ENCODE results near the gene PRRX2. TPM values are rescaled to one million over a fixed set of nuclear protein-coding genes. Genes with fewer than 3 reads are reported as not detected.

PRRX2 gene
- total and polyA plus RNA-seq, 3 donors from 2014 or later: 14.6 to 19.1 (median 15.3) TPM

GRCh38 chr9:129704807-129705206, 39.4 kb downstream of the PRRX2 start:
- no peak for TF ChIP-seq POLR2A (IDR thresholded peaks at IDR 0.05)
- TF ChIP-seq, protein P1, sequence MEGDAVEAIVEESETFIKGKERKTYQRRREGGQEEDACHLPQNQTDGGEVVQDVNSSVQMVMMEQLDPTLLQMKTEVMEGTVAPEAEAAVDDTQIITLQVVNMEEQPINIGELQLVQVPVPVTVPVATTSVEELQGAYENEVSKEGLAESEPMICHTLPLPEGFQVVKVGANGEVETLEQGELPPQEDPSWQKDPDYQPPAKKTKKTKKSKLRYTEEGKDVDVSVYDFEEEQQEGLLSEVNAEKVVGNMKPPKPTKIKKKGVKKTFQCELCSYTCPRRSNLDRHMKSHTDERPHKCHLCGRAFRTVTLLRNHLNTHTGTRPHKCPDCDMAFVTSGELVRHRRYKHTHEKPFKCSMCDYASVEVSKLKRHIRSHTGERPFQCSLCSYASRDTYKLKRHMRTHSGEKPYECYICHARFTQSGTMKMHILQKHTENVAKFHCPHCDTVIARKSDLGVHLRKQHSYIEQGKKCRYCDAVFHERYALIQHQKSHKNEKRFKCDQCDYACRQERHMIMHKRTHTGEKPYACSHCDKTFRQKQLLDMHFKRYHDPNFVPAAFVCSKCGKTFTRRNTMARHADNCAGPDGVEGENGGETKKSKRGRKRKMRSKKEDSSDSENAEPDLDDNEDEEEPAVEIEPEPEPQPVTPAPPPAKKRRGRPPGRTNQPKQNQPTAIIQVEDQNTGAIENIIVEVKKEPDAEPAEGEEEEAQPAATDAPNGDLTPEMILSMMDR (IDR thresholded peaks at IDR 0.05): no peak
- DNase-seq: no peak
- 76 to 88% methylated on average over 4 to 8 of the region's 8 CpGs for WGBS, 2 donors
- intact Hi-C loops (cut with DNase I; ENCODE audit: low total_unique reads): no loop called here
- no peaks in the 10 kb centered on the region for H3K36me3 ChIP-seq (ENCODE audit: low read depth, missing control alignments)
- no peaks in the 10 kb centered on the region for H3K27me3 ChIP-seq
- no peak overlapping the region for H3K27ac ChIP-seq
- H3K4me1 ChIP-seq: peaks cover 4% of the 10 kb centered on the region
- H3K9me3 ChIP-seq: no peaks in the 10 kb centered on the region
- no peak overlapping the region for H3K4me3 ChIP-seq

DNA sequence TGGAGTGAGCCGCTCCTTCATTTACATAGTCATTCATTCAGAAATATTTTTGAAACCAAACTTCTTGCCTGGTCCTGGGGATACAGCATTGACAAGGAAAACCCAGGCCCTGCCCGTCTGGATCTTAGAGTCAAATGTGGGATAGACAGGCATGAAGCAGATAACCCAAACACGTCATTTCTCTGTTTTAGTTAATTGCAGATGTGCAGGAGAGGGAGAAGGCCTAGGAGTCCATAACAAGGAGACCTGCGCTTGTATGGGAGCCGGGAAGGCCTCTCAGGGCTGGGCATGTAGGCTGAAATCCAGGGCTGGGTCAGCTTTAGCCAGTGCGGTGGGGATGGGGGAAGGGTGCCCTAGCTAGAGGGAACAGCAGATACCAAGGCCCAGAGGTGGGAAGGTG, 43.3 kb downstream of the PRRX2 start:
- Histone ChIP-seq H3K36me3 (ENCODE audit: low read depth, missing control alignments) (no peaks in the 10 kb centered on the region), H3K27ac (no peak overlapping the region), H3K4me3 (no peak overlapping the region), H3K9me3 (no peaks in the 10 kb centered on the region), H3K27me3 (no peaks in the 10 kb centered on the region), H3K4me1 (peaks cover 10% of the 10 kb centered on the region)
- TF ChIP-seq, protein P1 (IDR thresholded peaks at IDR 0.05): no peak
- no peak for TF ChIP-seq POLR2A (IDR thresholded peaks at IDR 0.05)
- DNase-seq: no peak
- WGBS, 2 donors: 81 to 89% methylated on average over 3 to 6 of the region's 6 CpGs
- intact Hi-C loops (cut with DNase I; ENCODE audit: low total_unique reads): no loop called here

GRCh38 chr9:129709438-129710168, 44.2 kb downstream of the PRRX2 start:
- no peaks in the 10 kb centered on the region for H3K36me3 ChIP-seq (ENCODE audit: low read depth, missing control alignments)
- intact Hi-C loops (cut with DNase I; ENCODE audit: low total_unique reads): no loop called here
- no peak overlapping the region for H3K27ac ChIP-seq
- DNase-seq: no peak
- H3K4me3 ChIP-seq: no peak overlapping the region
- H3K4me1 ChIP-seq: peaks cover 8% of the 10 kb centered on the region
- 84 to 86% methylated on average over 16 to 17 of the region's 17 CpGs for WGBS, 2 donors
- H3K9me3 ChIP-seq: no peaks in the 10 kb centered on the region
- no peak for TF ChIP-seq POLR2A (IDR thresholded peaks at IDR 0.05)
- TF ChIP-seq, protein P1 (IDR thresholded peaks at IDR 0.05): no peak
- no peaks in the 10 kb centered on the region for H3K27me3 ChIP-seq

DNA sequence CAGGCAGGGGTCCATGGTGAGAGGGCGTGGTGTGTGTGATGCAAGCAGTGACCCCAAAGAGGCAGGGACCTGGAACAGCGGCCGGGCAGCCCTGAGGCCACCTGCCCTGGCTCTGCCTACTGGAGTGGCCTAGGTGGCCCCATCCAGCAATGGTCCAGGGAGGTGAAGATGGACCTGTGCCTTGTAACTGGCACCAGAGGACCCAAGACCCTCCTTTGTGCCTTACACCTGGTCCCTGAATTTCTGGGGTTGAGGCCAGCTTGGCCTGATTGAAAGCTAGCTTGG, 44.7 kb downstream of the PRRX2 start:
- Histone ChIP-seq H3K9me3 (no peaks in the 10 kb centered on the region), H3K4me3 (no peak overlapping the region), H3K4me1 (peaks cover 8% of the 10 kb centered on the region), H3K27me3 (no peaks in the 10 kb centered on the region), H3K27ac (no peak overlapping the region), H3K36me3 (ENCODE audit: low read depth, missing control alignments) (no peaks in the 10 kb centered on the region)
- no peak for DNase-seq
- TF ChIP-seq, protein P1 (IDR thresholded peaks at IDR 0.05): no peak
- no peak for TF ChIP-seq POLR2A (IDR thresholded peaks at IDR 0.05)
- WGBS, 2 donors: 94 to 100% methylated on average over 3 of the region's 3 CpGs
- intact Hi-C loops (cut with DNase I; ENCODE audit: low total_unique reads): no loop called here
